CD14-positive monocyte (primary cell): ENCODE results near the gene RAB25. TPM values are rescaled to one million over a fixed set of nuclear protein-coding genes. Genes with fewer than 3 reads are reported as not detected.

ENCODE experiments used
- DNase-seq, 3 donors: peaks; one replicate each; pipeline ENCODE4 v3.0.0-alpha.2; 2011 to 2022
- H2AFZ ChIP-seq: 2 replicates; pipeline ENCODE4 v1.6.0; 2012; ENCODE audit warnings: mild to moderate bottlenecking, low read depth, low read length, inconsistent platforms; ENCODE audit not compliant: insufficient read depth, poor library complexity, severe bottlenecking
- H3K27ac ChIP-seq, 2 donors: 1 replicate in 1 of 2; 2 replicates in 1 of 2; pipeline ENCODE4 v1.5.1; 2012 to 2013; ENCODE audit warnings: low read length in 2 of 2, control low read depth in 1 of 2, inconsistent platforms in 1 of 2, low read depth in 1 of 2, mild to moderate bottlenecking in 1 of 2
- H3K27me3 ChIP-seq, 2 donors: one replicate each; pipeline versions ENCODE4 v1.6.0 to v1.6.1; 2011 to 2013; ENCODE audit warnings: low read length in 2 of 2; ENCODE audit not compliant: control insufficient read depth in 2 of 2, insufficient read depth in 2 of 2
- H3K36me3 ChIP-seq, 2 donors: replicated peaks in 1 of 2; 1 replicate in 1 of 2; 2 replicates in 1 of 2; pipeline versions ENCODE4 v1.5.1 to v1.6.1; 2012 to 2013; ENCODE audit warnings: low read length in 2 of 2, control low read depth in 1 of 2, inconsistent platforms in 1 of 2, mild to moderate bottlenecking in 1 of 2; ENCODE audit not compliant: insufficient read depth in 2 of 2, control insufficient read depth in 1 of 2
- H3K4me1 ChIP-seq, 2 donors: 1 replicate in 1 of 2; 2 replicates in 1 of 2; pipeline versions ENCODE4 v1.5.1 to v1.6.1; 2012 to 2013; ENCODE audit warnings: low read length in 2 of 2, control low read depth in 1 of 2, inconsistent platforms in 1 of 2, mild to moderate bottlenecking in 1 of 2, moderate library complexity in 1 of 2; ENCODE audit not compliant: insufficient read depth in 2 of 2, control insufficient read depth in 1 of 2
- H3K4me2 ChIP-seq: replicated peaks from 2 replicates; pipeline ENCODE3; 2012; ENCODE audit warnings: low read length, moderate library complexity, mild to moderate bottlenecking; ENCODE audit not compliant: poor library complexity, severe bottlenecking; ENCODE audit errors: extremely low read depth
- H3K4me3 ChIP-seq, 3 experiments: fragments of 200-600 bp in 1 of 3; sonication (generic) in 1 of 3; replicated peaks in 1 of 3; 1 replicate in 2 of 3; 2 replicates in 1 of 3; pipeline ENCODE4 v1.5.1; 2011 to 2013; ENCODE audit warnings: low read length in 3 of 3, mild to moderate bottlenecking in 3 of 3, control low read depth in 2 of 3, low read depth in 2 of 3, inconsistent platforms in 1 of 3, moderate library complexity in 1 of 3
- H3K79me2 ChIP-seq: 2 replicates; pipeline ENCODE4 v1.6.0; 2012; ENCODE audit warnings: mild to moderate bottlenecking, control low read depth, inconsistent platforms, low read length, moderate library complexity; ENCODE audit not compliant: insufficient read depth
- H3K9ac ChIP-seq: 2 replicates; pipeline ENCODE4 v1.6.0; 2017; ENCODE audit warnings: low read length, mild to moderate bottlenecking; ENCODE audit not compliant: insufficient read depth, poor library complexity, severe bottlenecking
- H3K9me3 ChIP-seq, 2 donors: replicated peaks in 1 of 2; 1 replicate in 1 of 2; 2 replicates in 1 of 2; pipeline versions ENCODE4 v1.5.1 to v1.6.1; 2012 to 2013; ENCODE audit warnings: low read length in 2 of 2, control low read depth in 1 of 2; ENCODE audit not compliant: control insufficient read depth in 1 of 2, insufficient read depth in 1 of 2
- H4K20me1 ChIP-seq: 2 replicates; pipeline ENCODE4 v1.6.0; 2012; ENCODE audit warnings: mild to moderate bottlenecking, low read length, control low read depth, moderate library complexity; ENCODE audit not compliant: insufficient read depth
- H3K27ac Mint-ChIP-seq, 7 donors: one replicate each; pipeline ENCODE4 v1.8.0; 2020; ENCODE audit warnings: mild to moderate bottlenecking in 7 of 7, mixed read lengths in 7 of 7, moderate library complexity in 6 of 7, inconsistent platforms in 2 of 7
- H3K27me3 Mint-ChIP-seq, 3 donors: one replicate each; pipeline ENCODE4 v1.8.0; 2021 to 2022; ENCODE audit warnings: low read depth in 3 of 3, mild to moderate bottlenecking in 3 of 3, mixed read lengths in 3 of 3, moderate library complexity in 3 of 3, inconsistent platforms in 1 of 3
- H3K36me3 Mint-ChIP-seq, 2 donors: one replicate each; pipeline ENCODE4 v1.8.0; 2020; ENCODE audit warnings: mixed read lengths in 2 of 2, inconsistent platforms in 1 of 2, mild to moderate bottlenecking in 1 of 2
- H3K4me1 Mint-ChIP-seq: one replicate; pipeline ENCODE4 v1.8.0; 2020; ENCODE audit warnings: mild to moderate bottlenecking, mixed read lengths
- H3K4me3 Mint-ChIP-seq, 2 donors: one replicate each; pipeline ENCODE4 v1.8.0; 2020; ENCODE audit warnings: mild to moderate bottlenecking in 2 of 2, mixed read lengths in 2 of 2, moderate library complexity in 1 of 2
- H3K9me3 Mint-ChIP-seq, 7 donors: one replicate each; pipeline ENCODE4 v1.8.0; 2020 to 2022; ENCODE audit warnings: mixed read lengths in 7 of 7, mild to moderate bottlenecking in 6 of 7, moderate library complexity in 6 of 7, inconsistent platforms in 2 of 7
- WGBS: methylation state at CpG from one replicate; pipeline ENCODE4 v1.1.5; 2013; ENCODE audit warnings: missing lambda C conversion rate; ENCODE audit not compliant: insufficient coverage; 5-methylcytosine and 5-hydroxymethylcytosine counted together
- intact Hi-C, 2 donors: fragments of 100-400 bp; cut with micrococcal nuclease; formaldehyde crosslinking; loops; one replicate each; pipeline versions ENCODE4 v1.15.0 to v1.15.1; 2023
- polyA plus RNA-seq, 3 donors: library from polyadenylated mRNA; depleted of rRNA in 1 of 3; unstranded in 2 of 3; stranded (reverse) in 1 of 3; fragments of 300-500 nt in 2 of 3; fragments of >200 nt in 1 of 3; fragmentation: Illumina TruSeq in 2 of 3; gene quantifications; 1 replicate in 2 of 3; 2 replicates in 1 of 3; pipeline ENCODE4 v1.2.3, GENCODE V29; 2012 to 2021
- TF ChIP-seq, protein P1 (sequence below): fragments of 200-600 bp; IDR thresholded peaks from one replicate; pipeline ENCODE4 v1.8.0; 2022; ENCODE audit warnings: antibody characterized with exemption, mild to moderate bottlenecking

RAB25 gene
- polyA plus RNA-seq, 3 donors = 0.23 TPM; not detected in 2

DNA sequence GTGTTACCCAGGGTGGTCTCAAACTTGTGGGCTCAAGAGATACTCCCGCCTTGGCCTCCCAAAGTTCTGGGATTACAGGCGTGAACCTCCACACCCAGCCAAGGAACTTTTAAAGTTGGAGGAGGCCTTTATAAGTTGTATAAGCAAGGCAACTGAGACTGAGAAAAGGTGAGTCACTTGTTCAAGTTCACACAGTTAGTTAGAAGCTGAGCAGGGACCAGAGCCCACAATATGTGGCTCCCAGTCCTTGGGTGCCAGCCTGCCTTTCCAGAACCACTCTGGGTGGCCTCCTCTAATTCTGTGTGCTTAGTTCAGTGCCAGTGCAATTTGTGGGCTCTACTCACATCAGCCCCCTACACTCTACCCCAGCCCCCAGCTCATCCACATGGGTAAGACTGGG is 3.7 kb downstream of the RAB25 start:
- no peaks in the 10 kb centered on the region for H3K9me3 ChIP-seq
- DNase-seq = no peak
- H3K27me3 ChIP-seq = no peaks in the 10 kb centered on the region
- H3K4me2 ChIP-seq = no peak overlapping the region
- H3K36me3 ChIP-seq = no peaks in the 10 kb centered on the region
- Mint-ChIP-seq H3K4me3 (no peak overlapping the region), H3K27me3 (peaks cover 3 to 7% (median 4%) of the 10 kb centered on the region in 3 donors), H3K4me1 (peaks cover 4% of the 10 kb centered on the region), H3K36me3 (no peaks in the 10 kb centered on the region), H3K27ac (no peak overlapping the region), H3K9me3 (no peaks in the 10 kb centered on the region)
- H3K4me3 ChIP-seq = no peak overlapping the region
- no peaks in the 10 kb centered on the region for H3K4me1 ChIP-seq
- TF ChIP-seq, protein P1, sequence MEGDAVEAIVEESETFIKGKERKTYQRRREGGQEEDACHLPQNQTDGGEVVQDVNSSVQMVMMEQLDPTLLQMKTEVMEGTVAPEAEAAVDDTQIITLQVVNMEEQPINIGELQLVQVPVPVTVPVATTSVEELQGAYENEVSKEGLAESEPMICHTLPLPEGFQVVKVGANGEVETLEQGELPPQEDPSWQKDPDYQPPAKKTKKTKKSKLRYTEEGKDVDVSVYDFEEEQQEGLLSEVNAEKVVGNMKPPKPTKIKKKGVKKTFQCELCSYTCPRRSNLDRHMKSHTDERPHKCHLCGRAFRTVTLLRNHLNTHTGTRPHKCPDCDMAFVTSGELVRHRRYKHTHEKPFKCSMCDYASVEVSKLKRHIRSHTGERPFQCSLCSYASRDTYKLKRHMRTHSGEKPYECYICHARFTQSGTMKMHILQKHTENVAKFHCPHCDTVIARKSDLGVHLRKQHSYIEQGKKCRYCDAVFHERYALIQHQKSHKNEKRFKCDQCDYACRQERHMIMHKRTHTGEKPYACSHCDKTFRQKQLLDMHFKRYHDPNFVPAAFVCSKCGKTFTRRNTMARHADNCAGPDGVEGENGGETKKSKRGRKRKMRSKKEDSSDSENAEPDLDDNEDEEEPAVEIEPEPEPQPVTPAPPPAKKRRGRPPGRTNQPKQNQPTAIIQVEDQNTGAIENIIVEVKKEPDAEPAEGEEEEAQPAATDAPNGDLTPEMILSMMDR = no peak
- no CpG with 5 or more reads among the region's 2 CpGs for WGBS
- H3K27ac ChIP-seq = no peak overlapping the region
- H4K20me1 ChIP-seq = no peaks in the 10 kb centered on the region
- intact Hi-C loops = loop anchor here (5.0 to 10.0 kb wide), 2 partner anchors 60 to 132 kb away; partner anchors contain the start of gene KHDC4 (in 1 of the 2)
- H2AFZ ChIP-seq = no peak overlapping the region
- no peaks in the 10 kb centered on the region for H3K79me2 ChIP-seq
- no peak overlapping the region for H3K9ac ChIP-seq

DNA sequence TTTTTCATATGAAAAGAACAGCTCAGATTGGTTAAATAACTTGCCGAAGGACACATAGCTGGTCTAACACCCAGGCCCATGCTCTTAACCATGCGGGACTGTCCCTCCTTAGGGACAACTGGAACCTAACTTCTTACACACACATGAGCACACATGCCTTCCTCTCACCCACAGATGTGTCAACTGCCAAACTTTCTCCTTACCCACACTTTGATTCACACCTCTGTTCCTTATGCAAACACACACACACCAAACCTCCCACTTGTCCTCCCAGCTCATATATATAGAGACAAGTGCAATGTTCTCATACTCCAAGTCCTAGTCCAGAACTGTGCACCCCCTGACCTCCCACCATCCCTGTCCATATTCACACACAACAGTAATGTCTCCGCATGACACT is 4.3 kb downstream of the RAB25 start:
- H3K27me3 Mint-ChIP-seq = peaks cover 3 to 7% (median 6%) of the 10 kb centered on the region in 3 donors

More for the DNA sequence above, 4.3 kb downstream of the RAB25 start:
- no peak overlapping the region for H3K9ac ChIP-seq
- no peak for DNase-seq
- no peak overlapping the region for H3K27ac ChIP-seq
- H3K4me3 ChIP-seq = no peak overlapping the region
- intact Hi-C loops = loop anchor here (5.0 to 10.0 kb wide), 2 partner anchors 60 to 133 kb away; partner anchors contain the start of gene KHDC4 (in 1 of the 2)
- H3K36me3 ChIP-seq = no peaks in the 10 kb centered on the region
- no peaks in the 10 kb centered on the region for H3K4me1 ChIP-seq
- no peaks in the 10 kb centered on the region for H3K79me2 ChIP-seq
- no peaks in the 10 kb centered on the region for H3K9me3 Mint-ChIP-seq
- peaks cover 4% of the 10 kb centered on the region for H3K4me1 Mint-ChIP-seq
- no peak overlapping the region for H3K4me2 ChIP-seq
- H3K4me3 Mint-ChIP-seq = no peak overlapping the region
- WGBS = 100% methylated on average over 3 of the region's 3 CpGs
- H3K27ac Mint-ChIP-seq = no peak overlapping the region
- no peak overlapping the region for H2AFZ ChIP-seq
- H3K9me3 ChIP-seq = no peaks in the 10 kb centered on the region
- H4K20me1 ChIP-seq = no peaks in the 10 kb centered on the region
- TF ChIP-seq, protein P1 = no peak
- no peaks in the 10 kb centered on the region for H3K36me3 Mint-ChIP-seq
- H3K27me3 ChIP-seq = no peaks in the 10 kb centered on the region
